Measurements from ENCODE around the gene ZP4. TPM values are rescaled to one million over a fixed set of nuclear protein-coding genes. Genes with fewer than 3 reads are reported as not detected.

The ZP4 gene
- total and polyA plus RNA-seq, 2 experiments from 2014 or later: not detected

DNA sequence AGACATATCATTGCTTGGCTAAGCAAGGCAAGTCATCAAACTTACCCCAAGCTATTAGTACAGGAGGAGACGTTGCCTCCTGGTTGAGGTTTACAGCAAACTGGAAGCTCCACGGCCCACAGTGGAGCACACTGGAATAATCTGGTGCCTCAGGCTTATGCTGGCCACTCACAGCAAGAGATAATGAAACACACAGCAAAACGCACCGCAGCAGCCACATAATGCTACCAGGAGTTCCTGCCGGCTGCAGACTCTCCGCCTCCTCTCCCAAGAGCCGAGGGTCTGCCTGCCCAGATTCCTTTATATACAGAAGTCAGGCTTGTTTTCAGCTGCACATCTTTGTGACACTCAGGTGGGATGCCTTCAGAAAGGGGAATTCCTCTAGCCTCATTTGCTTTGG is 306 bp downstream of the ZP4 start:
- Histone ChIP-seq H3K4me1 (ENCODE audit: insufficient read depth) (no peaks in the 10 kb centered on the region; the same call in 1 of the 2 replicates), H2AFZ (no peak overlapping the region), H3K27ac (ENCODE audit: low read depth) (no peak overlapping the region), H3K4me2 (no peak overlapping the region), H4K20me1 (replicated peaks; ENCODE audit: insufficient read depth) (no peaks in the 10 kb centered on the region), H3K36me3 (ENCODE audit: insufficient read depth) (no peaks in the 10 kb centered on the region), H3K79me2 (replicated peaks; ENCODE audit: insufficient read depth) (no peaks in the 10 kb centered on the region), H3K4me3 (no peak overlapping the region), H3K9me2 (ENCODE audit: insufficient read depth) (peaks cover 21% of the 10 kb centered on the region), H3F3A (replicated peaks; ENCODE audit: low read depth) (no peaks in the 10 kb centered on the region), H3K27me3 (ENCODE audit: insufficient read depth) (no peaks in the 10 kb centered on the region)
- Mint-ChIP-seq H3K4me1 (peaks cover 6% of the 10 kb centered on the region), H3K27me3 (ENCODE audit: insufficient read depth, low read depth, poor library complexity) (peaks cover 4% of the 10 kb centered on the region), H3K27ac (no peak overlapping the region), H3K9me3 (no peaks in the 10 kb centered on the region), H3K36me3 (ENCODE audit: low read depth) (no peaks in the 10 kb centered on the region), H3K4me3 (no peak overlapping the region)
- DNase-seq (ENCODE audit: low spot score): no peak
- no peak for ATAC-seq
- TF ChIP-seq ZNF114 (CRISPR knock-in tag; IDR thresholded peaks at IDR 0.05) (no peak), CREB1 (CRISPR knock-in tag; IDR thresholded peaks at IDR 0.05; ENCODE audit: low read depth) (no peak), ZNF331 (CRISPR knock-in tag; IDR thresholded peaks at IDR 0.05; ENCODE audit: low read depth) (no peak)
- TF ChIP-seq, protein P1, sequence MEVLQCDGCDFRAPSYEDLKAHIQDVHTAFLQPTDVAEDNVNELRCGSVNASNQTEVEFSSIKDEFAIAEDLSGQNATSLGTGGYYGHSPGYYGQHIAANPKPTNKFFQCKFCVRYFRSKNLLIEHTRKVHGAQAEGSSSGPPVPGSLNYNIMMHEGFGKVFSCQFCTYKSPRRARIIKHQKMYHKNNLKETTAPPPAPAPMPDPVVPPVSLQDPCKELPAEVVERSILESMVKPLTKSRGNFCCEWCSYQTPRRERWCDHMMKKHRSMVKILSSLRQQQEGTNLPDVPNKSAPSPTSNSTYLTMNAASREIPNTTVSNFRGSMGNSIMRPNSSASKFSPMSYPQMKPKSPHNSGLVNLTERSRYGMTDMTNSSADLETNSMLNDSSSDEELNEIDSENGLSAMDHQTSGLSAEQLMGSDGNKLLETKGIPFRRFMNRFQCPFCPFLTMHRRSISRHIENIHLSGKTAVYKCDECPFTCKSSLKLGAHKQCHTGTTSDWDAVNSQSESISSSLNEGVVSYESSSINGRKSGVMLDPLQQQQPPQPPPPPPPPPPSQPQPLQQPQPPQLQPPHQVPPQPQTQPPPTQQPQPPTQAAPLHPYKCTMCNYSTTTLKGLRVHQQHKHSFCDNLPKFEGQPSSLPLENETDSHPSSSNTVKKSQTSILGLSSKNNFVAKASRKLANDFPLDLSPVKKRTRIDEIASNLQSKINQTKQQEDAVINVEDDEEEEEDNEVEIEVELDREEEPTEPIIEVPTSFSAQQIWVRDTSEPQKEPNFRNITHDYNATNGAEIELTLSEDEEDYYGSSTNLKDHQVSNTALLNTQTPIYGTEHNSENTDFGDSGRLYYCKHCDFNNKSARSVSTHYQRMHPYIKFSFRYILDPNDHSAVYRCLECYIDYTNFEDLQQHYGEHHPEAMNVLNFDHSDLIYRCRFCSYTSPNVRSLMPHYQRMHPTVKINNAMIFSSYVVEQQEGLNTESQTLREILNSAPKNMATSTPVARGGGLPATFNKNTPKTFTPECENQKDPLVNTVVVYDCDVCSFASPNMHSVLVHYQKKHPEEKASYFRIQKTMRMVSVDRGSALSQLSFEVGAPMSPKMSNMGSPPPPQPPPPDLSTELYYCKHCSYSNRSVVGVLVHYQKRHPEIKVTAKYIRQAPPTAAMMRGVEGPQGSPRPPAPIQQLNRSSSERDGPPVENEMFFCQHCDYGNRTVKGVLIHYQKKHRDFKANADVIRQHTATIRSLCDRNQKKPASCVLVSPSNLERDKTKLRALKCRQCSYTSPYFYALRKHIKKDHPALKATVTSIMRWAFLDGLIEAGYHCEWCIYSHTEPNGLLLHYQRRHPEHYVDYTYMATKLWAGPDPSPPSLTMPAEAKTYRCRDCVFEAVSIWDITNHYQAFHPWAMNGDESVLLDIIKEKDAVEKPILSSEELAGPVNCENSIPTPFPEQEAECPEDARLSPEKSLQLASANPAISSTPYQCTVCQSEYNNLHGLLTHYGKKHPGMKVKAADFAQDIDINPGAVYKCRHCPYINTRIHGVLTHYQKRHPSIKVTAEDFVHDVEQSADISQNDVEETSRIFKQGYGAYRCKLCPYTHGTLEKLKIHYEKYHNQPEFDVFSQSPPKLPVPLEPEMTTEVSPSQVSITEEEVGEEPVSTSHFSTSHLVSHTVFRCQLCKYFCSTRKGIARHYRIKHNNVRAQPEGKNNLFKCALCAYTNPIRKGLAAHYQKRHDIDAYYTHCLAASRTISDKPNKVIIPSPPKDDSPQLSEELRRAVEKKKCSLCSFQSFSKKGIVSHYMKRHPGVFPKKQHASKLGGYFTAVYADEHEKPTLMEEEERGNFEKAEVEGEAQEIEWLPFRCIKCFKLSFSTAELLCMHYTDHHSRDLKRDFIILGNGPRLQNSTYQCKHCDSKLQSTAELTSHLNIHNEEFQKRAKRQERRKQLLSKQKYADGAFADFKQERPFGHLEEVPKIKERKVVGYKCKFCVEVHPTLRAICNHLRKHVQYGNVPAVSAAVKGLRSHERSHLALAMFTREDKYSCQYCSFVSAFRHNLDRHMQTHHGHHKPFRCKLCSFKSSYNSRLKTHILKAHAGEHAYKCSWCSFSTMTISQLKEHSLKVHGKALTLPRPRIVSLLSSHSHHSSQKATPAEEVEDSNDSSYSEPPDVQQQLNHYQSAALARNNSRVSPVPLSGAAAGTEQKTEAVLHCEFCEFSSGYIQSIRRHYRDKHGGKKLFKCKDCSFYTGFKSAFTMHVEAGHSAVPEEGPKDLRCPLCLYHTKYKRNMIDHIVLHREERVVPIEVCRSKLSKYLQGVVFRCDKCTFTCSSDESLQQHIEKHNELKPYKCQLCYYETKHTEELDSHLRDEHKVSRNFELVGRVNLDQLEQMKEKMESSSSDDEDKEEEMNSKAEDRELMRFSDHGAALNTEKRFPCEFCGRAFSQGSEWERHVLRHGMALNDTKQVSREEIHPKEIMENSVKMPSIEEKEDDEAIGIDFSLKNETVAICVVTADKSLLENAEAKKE (CRISPR knock-in tag; IDR thresholded peaks at IDR 0.05): no peak

DNA sequence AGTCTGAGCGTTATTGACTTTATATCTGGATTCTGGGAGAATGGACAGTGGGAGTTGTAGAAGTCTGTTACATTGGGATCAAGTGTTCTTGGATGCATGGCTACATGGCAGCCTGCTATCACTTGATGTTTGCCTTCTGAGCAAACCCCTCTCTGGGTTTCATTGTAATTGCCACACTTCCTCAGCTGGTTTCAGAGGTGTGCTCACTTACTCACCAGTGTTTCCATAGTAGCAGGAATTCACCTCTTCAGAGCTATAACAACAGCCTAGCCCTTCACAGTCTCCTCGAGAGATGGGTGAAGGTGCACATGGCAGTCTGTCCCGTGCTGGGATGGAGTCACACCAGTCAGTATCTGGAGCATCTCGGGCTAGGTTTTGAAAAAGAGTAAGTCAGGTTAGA is 2.6 kb downstream of the ZP4 start:
- H3K4me3 Mint-ChIP-seq: no peak overlapping the region
- no peaks in the 10 kb centered on the region for H3K27me3 ChIP-seq (ENCODE audit: insufficient read depth)
- no peaks in the 10 kb centered on the region for H3K36me3 ChIP-seq (ENCODE audit: insufficient read depth)
- no peaks in the 10 kb centered on the region for H4K20me1 ChIP-seq (replicated peaks; ENCODE audit: insufficient read depth)
- H3K27me3 Mint-ChIP-seq (ENCODE audit: insufficient read depth, low read depth, poor library complexity): peaks cover 4% of the 10 kb centered on the region
- no peak for ATAC-seq
- no peak for DNase-seq (ENCODE audit: low spot score)
- peaks cover 11% of the 10 kb centered on the region for H3K9me2 ChIP-seq (ENCODE audit: insufficient read depth)
- no peak overlapping the region for H3K4me3 ChIP-seq
- no peaks in the 10 kb centered on the region for H3K4me1 ChIP-seq (ENCODE audit: insufficient read depth)
- H3K27ac ChIP-seq (ENCODE audit: low read depth): no peak overlapping the region
- no peak overlapping the region for H3K27ac Mint-ChIP-seq
- no peak overlapping the region for H3K4me2 ChIP-seq
- H3K4me1 Mint-ChIP-seq: no peaks in the 10 kb centered on the region; the same call in 2 of the 3 replicates
- H3K9me3 Mint-ChIP-seq: no peaks in the 10 kb centered on the region
- H3K36me3 Mint-ChIP-seq (ENCODE audit: low read depth): no peaks in the 10 kb centered on the region
- H3F3A ChIP-seq (replicated peaks; ENCODE audit: low read depth): no peaks in the 10 kb centered on the region
- H3K79me2 ChIP-seq (replicated peaks; ENCODE audit: insufficient read depth): no peaks in the 10 kb centered on the region
- H2AFZ ChIP-seq: no peak overlapping the region
- TF ChIP-seq ZNF331 (CRISPR knock-in tag; IDR thresholded peaks at IDR 0.05; ENCODE audit: low read depth): no peak
- TF ChIP-seq, protein P2, sequence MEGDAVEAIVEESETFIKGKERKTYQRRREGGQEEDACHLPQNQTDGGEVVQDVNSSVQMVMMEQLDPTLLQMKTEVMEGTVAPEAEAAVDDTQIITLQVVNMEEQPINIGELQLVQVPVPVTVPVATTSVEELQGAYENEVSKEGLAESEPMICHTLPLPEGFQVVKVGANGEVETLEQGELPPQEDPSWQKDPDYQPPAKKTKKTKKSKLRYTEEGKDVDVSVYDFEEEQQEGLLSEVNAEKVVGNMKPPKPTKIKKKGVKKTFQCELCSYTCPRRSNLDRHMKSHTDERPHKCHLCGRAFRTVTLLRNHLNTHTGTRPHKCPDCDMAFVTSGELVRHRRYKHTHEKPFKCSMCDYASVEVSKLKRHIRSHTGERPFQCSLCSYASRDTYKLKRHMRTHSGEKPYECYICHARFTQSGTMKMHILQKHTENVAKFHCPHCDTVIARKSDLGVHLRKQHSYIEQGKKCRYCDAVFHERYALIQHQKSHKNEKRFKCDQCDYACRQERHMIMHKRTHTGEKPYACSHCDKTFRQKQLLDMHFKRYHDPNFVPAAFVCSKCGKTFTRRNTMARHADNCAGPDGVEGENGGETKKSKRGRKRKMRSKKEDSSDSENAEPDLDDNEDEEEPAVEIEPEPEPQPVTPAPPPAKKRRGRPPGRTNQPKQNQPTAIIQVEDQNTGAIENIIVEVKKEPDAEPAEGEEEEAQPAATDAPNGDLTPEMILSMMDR (conservative IDR thresholded peaks at IDR 0.05; ENCODE audit: low read depth in 2 of 2): no peak
- no peak for TF ChIP-seq NANOG (IDR thresholded peaks at IDR 0.05; ENCODE audit: borderline replicate concordance)
- TF ChIP-seq ZNF114 (CRISPR knock-in tag; IDR thresholded peaks at IDR 0.05): no peak
- no peak for TF ChIP-seq STAT1 (IDR thresholded peaks at IDR 0.05; ENCODE audit: unreplicated experiment)
- TF ChIP-seq EZH2phosphoT487 (IDR thresholded peaks at IDR 0.05; ENCODE audit: unreplicated experiment): no peak

All from GM23338 (cell line).